Peyer's patch (tissue), 4 donors: ENCODE measurements around the gene ARHGAP12. TPM values are rescaled to one million over a fixed set of nuclear protein-coding genes. Genes with fewer than 3 reads are reported as not detected.

Experiments
- DNase-seq, 3 donors: peaks; one replicate each; pipeline ENCODE4 v3.0.0-alpha.2; 2017 to 2019
- H3K27ac ChIP-seq, 4 donors: fragments of 200-600 bp; sonication (generic); one replicate each; pipeline ENCODE4 v1.5.1; 2016 to 2019
- H3K27me3 ChIP-seq, 2 donors: fragments of 200-600 bp; sonication (generic); one replicate each; pipeline ENCODE4 v1.5.1; 2019
- H3K36me3 ChIP-seq, 3 donors: fragments of 200-600 bp; sonication (generic); one replicate each; pipeline ENCODE4 v1.5.1; 2016 to 2019
- H3K4me1 ChIP-seq, 4 donors: fragments of 200-600 bp; sonication (generic); one replicate each; pipeline ENCODE4 v1.5.1; 2016 to 2019
- H3K4me3 ChIP-seq, 4 donors: fragments of 200-600 bp; sonication (generic); 1 replicate in 3 of 4; 2 replicates in 1 of 4; pipeline ENCODE4 v1.5.1; 2016 to 2019; ENCODE audit warnings: mild to moderate bottlenecking in 1 of 4
- H3K9me3 ChIP-seq, 4 donors: fragments of 200-600 bp; sonication (generic); one replicate each; pipeline ENCODE4 v1.5.1; 2016 to 2019; ENCODE audit warnings: mild to moderate bottlenecking in 1 of 4
- CTCF ChIP-seq, 6 experiments: fragments of 450-650 bp in 4 of 6; fragments of 200-600 bp in 2 of 6; sonication (generic) in 1 of 6; IDR thresholded peaks; one replicate each; pipeline ENCODE4 v1.5.1; 2017 to 2019; ENCODE audit warnings: antibody characterized with exemption in 6 of 6, mild to moderate bottlenecking in 3 of 6, moderate library complexity in 1 of 6
- POLR2A ChIP-seq, 2 donors: fragments of 450-650 bp; IDR thresholded peaks; one replicate each; pipeline ENCODE4 v1.5.1; 2017; ENCODE audit warnings: antibody characterized with exemption in 2 of 2, mild to moderate bottlenecking in 2 of 2, moderate library complexity in 2 of 2
- total RNA-seq, 4 donors: library from RNA; depleted of rRNA; stranded (reverse); fragments of >200 nt; gene quantifications; one replicate each; pipeline ENCODE4 v1.1.0, GENCODE V29; 2016

The ARHGAP12 gene
- total RNA-seq, 4 donors from 2014 or later, result 46.7 to 56.9 (median 52.4) TPM

GRCh38 chr10:31866118-31866670 lies 62.4 kb downstream of the ARHGAP12 start:
- DNase-seq, result no peak
- H3K4me1 ChIP-seq, result peaks cover 0 to 15% (median 0%) of the 10 kb centered on the region in 4 donors
- H3K4me3 ChIP-seq, result no peak overlapping the region
- peak overlapping the region in 1 of 4 donors; percentile 4 for H3K27ac ChIP-seq
- H3K9me3 ChIP-seq, result no peaks in the 10 kb centered on the region
- H3K36me3 ChIP-seq, result no peaks in the 10 kb centered on the region
- H3K27me3 ChIP-seq, result no peaks in the 10 kb centered on the region
- TF ChIP-seq POLR2A (IDR thresholded peaks at IDR 0.05) (no peak), CTCF (IDR thresholded peaks at IDR 0.05) (no peak)

- no peak overlapping the region for H3K4me3 ChIP-seq
- peaks cover 0 to 9% (median 0%) of the 10 kb centered on the region in 3 donors for H3K36me3 ChIP-seq
- H3K9me3 ChIP-seq, result no peaks in the 10 kb centered on the region
- DNase-seq, result no peak
- H3K27me3 ChIP-seq, result no peaks in the 10 kb centered on the region
- peak overlapping the region in 2 of 4 donors; percentile 8 to 35 for H3K27ac ChIP-seq
- H3K4me1 ChIP-seq, result peaks cover 0 to 15% (median 0%) of the 10 kb centered on the region in 4 donors
- no peak for TF ChIP-seq CTCF (IDR thresholded peaks at IDR 0.05)
Observed at GRCh38 chr10:31864834-31865518, 63.7 kb downstream of the ARHGAP12 start.

GRCh38 chr10:31855033-31855432 lies 73.6 kb downstream of the ARHGAP12 start:
- TF ChIP-seq CTCF (IDR thresholded peaks at IDR 0.05) (no peak), POLR2A (IDR thresholded peaks at IDR 0.05) (no peak)
- peaks cover 0 to 16% (median 0%) of the 10 kb centered on the region in 3 donors for H3K36me3 ChIP-seq
- no peaks in the 10 kb centered on the region for H3K4me1 ChIP-seq
- no peaks in the 10 kb centered on the region for H3K27me3 ChIP-seq
- H3K4me3 ChIP-seq, result no peak overlapping the region
- H3K9me3 ChIP-seq, result no peaks in the 10 kb centered on the region
- no peak for DNase-seq
- no peak overlapping the region for H3K27ac ChIP-seq

- no peak overlapping the region for H3K27ac ChIP-seq
- no peak for DNase-seq
- H3K27me3 ChIP-seq, result no peaks in the 10 kb centered on the region
- H3K4me1 ChIP-seq, result no peaks in the 10 kb centered on the region
- TF ChIP-seq POLR2A (IDR thresholded peaks at IDR 0.05) (no peak), CTCF (IDR thresholded peaks at IDR 0.05) (no peak)
- no peak overlapping the region for H3K4me3 ChIP-seq
- peaks cover 0 to 5% (median 0%) of the 10 kb centered on the region in 3 donors for H3K36me3 ChIP-seq
- H3K9me3 ChIP-seq, result no peaks in the 10 kb centered on the region
Observed at GRCh38 chr10:31853629-31854028, 75.0 kb downstream of the ARHGAP12 start.

- H3K27ac ChIP-seq, result no peak overlapping the region
- no peaks in the 10 kb centered on the region for H3K36me3 ChIP-seq
- DNase-seq, result no peak
- H3K9me3 ChIP-seq, result no peaks in the 10 kb centered on the region
- TF ChIP-seq POLR2A (IDR thresholded peaks at IDR 0.05) (no peak), CTCF (IDR thresholded peaks at IDR 0.05) (no peak)
- no peaks in the 10 kb centered on the region for H3K27me3 ChIP-seq
- no peak overlapping the region for H3K4me3 ChIP-seq
- H3K4me1 ChIP-seq, result no peaks in the 10 kb centered on the region
Observed at GRCh38 chr10:31851216-31851615, 77.4 kb downstream of the ARHGAP12 start.
